ENCODE results near the gene PCDHA11.
"Not testable (repeated sequence)": the region's sequence is repeated elsewhere in the genome, so short reads cannot be mapped to it uniquely, and the experiment has no call there.

Gene PCDHA11

DNA sequence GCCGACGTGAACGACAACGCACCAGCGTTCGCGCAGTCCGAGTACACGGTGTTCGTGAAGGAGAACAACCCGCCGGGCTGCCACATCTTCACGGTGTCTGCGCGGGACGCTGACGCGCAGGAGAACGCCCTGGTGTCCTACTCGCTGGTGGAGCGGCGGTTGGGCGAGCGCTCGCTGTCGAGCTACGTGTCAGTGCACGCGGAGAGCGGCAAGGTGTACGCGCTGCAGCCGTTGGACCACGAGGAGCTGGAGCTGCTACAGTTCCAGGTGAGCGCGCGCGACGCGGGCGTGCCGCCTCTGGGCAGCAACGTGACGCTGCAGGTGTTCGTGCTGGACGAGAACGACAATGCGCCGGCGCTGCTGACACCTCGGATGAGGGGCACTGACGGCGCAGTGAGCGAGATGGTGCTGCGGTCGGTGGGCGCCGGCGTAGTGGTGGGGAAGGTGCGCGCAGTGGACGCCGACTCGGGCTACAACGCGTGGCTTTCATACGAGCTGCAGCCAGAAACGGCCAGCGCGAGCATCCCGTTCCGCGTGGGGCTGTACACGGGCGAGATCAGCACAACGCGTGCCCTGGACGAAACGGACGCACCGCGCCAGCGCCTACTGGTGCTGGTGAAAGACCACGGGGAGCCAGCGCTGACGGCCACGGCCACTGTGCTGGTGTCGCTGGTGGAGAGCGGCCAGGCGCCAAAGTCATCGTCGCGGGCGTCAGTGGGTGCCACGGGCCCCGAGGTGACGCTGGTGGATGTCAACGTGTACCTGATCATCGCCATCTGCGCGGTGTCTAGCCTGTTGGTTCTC is 18.7 kb upstream of the PCDHA11 start:
- DNase-seq: not testable (repeated sequence)

DNA sequence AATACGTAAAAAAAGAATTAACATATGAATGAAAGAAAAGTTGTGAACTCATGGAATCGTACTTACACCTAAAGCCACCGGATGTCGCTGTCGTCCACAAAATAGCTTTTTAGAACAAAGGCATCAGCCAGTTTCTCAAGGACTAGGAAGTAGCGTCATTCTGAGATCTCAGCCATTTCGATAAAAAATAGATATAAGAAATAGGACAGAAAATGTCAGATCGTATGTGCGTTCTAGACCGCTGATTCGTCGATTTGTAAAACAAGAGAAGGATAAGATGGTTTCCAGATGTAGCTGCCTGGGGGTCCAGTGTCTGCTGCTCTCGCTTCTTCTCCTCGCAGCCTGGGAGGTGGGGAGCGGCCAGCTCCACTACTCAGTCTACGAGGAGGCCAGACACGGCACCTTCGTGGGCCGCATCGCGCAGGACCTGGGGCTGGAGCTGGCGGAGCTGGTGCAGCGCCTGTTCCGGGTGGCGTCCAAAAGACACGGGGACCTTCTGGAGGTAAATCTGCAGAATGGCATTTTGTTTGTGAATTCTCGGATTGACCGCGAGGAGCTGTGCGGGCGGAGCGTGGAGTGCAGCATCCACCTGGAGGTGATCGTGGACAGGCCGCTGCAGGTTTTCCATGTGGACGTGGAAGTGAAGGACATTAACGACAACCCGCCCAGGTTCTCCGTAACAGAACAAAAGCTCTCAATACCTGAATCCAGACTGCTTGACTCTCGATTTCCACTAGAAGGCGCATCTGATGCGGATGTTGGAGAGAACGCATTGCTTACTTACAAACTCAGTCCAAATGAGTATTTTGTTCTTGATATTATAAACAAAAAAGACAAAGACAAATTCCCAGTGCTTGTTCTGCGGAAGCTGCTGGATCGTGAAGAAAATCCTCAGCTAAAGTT is 12.7 kb upstream of the PCDHA11 start, which contains the start of gene PCDHA10:
TSS of gene PCDHA10 (plus strand) at position 126 of the 903 bp plus-strand sequence. CDS start at position 278, 152 bp downstream.
- no peak for DNase-seq

DNA sequence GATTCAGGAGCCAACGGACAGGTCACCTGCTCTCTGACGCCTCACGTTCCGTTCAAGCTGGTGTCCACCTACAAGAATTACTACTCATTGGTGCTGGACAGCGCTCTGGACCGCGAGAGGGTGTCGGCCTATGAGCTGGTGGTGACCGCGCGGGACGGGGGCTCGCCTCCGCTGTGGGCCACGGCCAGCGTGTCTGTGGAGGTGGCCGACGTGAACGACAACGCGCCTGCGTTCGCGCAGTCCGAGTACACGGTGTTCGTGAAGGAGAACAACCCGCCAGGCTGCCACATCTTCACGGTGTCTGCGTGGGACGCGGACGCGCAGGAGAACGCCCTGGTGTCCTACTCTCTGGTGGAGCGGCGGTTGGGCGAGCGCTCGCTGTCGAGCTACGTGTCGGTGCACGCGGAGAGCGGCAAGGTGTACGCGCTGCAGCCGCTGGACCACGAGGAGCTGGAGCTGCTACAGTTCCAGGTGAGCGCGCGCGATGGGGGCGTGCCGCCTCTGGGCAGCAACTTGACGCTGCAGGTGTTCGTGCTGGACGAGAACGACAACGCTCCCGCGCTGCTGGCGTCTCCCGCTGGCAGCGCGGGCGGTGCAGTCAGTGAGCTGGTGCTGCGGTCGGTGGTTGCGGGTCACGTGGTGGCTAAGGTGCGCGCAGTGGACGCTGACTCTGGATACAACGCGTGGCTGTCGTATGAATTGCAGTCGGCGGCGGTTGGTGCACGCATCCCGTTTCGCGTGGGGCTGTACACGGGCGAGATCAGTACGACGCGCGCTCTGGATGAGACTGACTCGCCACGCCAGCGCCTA is 11.4 kb upstream of the PCDHA11 start:
- no peak for DNase-seq

DNA sequence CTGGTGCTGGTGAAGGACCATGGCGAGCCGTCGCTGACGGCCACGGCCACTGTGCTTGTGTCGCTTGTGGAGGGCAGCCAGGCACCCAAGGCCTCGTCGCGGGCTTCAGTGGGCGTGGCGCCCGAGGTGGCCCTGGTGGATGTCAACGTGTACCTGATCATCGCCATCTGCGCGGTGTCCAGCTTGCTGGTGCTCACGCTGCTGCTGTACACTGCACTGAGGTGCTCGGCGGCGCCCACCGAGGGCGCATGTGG is 10.8 kb upstream of the PCDHA11 start:
- DNase-seq: no peak

DNA sequence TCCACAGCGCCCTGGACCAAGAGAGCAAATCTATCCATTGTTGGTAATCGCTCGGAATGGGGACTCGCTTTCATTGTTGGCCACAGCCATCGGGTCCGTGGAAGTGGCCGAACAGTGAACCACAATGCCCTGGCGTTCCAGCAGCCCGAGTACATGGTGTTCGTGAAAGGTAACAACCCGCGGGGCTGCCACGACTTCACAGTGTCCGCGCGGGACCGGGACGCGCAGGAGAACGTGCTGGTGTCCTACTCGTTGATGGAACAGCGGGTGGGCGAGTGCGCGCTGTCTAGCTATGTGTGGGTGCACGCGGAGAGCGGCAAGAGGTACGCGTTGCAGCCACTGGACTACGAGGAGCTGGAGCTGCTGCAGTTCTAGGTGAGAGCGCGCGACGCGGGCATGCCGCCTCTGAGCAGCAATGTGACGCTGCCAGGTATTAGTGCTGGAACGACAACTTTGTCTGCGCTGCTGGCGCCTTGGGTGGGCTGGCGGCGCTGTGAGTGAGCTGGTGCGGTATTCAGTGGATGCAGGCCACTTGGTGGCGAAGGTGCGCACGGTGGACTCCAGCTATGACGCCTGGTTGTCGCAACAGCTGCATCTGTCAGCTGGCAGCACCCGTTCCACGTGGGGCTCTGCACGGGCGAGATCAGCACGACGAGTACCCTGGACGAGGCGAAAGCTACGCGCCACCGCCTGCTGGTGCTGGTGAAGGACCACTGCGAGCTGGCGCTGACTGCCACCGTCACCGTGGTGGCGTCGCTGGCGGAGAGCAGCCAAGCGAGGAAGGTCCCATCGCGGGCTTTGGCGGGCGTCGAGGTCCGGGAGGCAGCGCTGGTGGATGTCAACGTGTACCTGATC is 6.1 kb upstream of the PCDHA11 start:
- DNase-seq: no peak

DNA sequence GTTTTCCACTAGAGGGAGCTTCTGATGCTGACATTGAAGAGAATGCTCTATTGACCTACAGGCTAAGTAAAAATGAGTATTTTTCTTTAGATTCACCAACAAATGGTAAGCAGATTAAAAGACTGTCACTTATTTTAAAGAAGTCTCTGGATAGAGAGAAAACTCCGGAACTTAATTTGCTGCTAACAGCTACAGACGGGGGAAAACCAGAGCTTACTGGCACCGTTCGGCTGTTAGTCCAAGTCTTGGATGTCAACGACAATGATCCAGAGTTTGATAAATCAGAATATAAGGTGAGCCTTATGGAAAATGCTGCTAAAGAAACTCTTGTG is 764 bp downstream of the PCDHA11 start:
- no peak for DNase-seq

DNA sequence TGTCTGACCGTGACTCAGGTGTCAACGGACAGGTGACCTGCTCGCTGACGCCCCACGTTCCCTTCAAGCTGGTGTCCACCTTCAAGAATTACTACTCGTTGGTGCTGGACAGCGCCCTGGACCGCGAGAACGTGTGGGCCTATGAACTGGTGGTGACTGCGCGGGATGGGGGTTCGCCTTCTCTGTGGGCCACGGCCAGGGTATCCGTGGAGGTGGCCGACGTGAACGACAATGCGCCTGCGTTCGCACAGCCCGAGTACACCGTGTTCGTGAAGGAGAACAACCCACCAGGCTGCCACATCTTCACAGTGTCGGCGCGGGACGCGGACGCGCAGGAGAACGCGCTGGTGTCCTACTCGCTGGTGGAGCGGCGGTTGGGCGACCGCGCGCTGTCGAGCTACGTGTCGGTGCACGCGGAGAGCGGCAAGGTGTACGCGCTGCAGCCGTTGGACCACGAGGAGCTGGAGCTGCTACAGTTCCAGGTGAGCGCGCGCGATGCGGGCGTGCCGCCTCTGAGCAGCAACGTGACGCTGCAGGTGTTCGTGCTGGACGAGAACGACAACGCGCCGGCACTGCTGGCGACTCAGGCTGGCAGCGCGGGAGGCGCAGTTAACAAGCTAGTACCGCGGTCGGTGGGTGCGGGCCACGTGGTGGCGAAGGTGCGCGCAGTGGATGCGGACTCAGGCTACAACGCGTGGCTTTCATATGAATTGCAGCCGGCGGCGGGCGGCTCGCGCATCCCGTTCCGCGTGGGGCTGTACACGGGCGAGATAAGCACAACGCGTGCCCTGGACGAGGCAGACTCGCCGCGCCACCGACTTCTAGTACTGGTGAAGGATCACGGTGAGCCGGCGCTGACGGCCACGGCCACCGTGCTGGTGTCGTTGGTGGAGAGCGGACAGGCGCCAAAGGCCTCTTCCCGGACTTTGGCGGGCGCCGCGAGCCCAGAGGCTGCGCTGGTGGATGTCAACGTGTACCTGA is 1.8 kb downstream of the PCDHA11 start:
- DNase-seq: no peak

DNA sequence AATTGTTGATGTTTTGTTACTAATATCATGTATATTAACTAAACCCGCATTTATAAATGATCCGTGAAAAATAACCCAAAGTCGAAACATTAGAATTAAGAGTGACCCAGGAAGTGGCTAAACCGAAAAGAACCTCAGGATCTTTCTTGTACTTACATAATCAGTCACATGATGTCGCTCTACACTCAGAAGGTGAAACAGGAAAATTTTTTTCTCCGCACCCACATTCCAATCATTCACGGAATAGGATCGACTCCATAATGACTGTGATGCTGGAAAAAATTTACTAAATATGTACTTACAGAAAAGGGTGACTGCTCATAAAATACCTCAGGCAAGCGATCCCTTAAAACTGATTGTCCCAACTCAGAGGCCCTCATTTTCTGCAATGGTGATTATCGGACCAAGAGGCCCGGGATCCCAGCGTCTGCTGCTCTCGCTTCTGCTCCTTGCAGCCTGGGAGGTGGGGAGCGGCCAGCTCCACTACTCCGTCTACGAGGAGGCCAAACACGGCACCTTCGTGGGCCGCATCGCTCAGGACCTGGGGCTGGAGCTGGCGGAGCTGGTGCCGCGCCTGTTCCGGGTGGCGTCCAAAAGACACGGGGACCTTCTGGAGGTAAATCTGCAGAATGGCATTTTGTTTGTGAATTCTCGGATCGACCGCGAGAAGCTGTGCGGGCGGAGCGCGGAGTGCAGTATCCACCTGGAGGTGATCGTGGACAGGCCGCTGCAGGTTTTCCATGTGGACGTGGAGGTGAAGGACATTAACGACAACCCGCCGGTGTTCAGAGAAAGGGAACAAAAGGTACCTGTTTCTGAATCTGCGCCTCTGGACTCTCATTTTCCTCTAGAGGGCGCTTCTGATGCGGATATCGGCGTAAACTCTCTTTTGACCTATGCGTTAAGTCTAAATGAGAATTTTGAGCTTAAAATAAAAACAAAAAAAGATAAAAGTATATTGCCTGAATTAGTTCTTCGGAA is 6.6 kb downstream of the PCDHA11 start, which contains the start of gene PCDHA12:
TSS of gene PCDHA12 (plus strand) at position 224 of the 981 bp plus-strand sequence. CDS start at position 389, 165 bp downstream.
- no peak for DNase-seq

DNA sequence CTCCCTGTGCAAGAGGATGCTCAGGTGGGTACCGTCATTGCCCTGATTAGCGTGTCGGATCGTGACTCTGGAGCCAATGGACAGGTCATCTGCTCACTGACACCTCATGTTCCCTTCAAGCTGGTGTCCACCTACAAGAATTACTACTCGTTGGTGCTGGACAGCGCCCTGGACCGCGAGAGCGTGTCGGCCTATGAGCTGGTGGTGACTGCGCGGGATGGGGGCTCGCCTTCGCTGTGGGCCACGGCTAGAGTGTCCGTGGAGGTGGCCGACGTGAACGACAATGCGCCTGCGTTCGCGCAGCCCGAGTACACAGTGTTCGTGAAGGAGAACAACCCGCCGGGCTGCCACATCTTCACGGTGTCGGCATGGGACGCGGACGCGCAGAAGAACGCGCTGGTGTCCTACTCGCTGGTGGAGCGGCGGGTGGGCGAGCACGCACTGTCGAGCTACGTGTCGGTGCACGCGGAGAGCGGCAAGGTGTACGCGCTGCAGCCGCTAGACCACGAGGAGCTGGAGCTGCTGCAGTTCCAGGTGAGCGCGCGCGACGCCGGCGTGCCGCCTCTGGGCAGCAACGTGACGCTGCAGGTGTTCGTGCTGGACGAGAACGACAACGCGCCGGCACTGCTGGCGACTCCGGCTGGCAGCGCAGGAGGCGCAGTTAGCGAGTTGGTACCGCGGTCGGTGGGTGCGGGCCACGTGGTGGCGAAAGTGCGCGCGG is 7.9 kb downstream of the PCDHA11 start:
- not testable (repeated sequence) for DNase-seq

DNA sequence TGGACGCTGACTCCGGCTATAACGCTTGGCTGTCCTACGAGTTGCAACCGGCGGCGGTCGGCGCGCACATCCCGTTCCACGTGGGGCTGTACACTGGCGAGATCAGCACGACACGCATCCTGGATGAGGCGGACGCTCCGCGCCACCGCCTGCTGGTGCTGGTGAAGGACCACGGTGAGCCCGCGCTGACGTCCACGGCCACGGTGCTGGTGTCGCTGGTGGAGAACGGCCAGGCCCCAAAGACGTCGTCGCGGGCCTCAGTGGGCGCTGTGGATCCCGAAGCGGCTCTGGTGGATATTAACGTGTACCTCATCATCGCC is 8.5 kb downstream of the PCDHA11 start:
- DNase-seq: no peak

DNA sequence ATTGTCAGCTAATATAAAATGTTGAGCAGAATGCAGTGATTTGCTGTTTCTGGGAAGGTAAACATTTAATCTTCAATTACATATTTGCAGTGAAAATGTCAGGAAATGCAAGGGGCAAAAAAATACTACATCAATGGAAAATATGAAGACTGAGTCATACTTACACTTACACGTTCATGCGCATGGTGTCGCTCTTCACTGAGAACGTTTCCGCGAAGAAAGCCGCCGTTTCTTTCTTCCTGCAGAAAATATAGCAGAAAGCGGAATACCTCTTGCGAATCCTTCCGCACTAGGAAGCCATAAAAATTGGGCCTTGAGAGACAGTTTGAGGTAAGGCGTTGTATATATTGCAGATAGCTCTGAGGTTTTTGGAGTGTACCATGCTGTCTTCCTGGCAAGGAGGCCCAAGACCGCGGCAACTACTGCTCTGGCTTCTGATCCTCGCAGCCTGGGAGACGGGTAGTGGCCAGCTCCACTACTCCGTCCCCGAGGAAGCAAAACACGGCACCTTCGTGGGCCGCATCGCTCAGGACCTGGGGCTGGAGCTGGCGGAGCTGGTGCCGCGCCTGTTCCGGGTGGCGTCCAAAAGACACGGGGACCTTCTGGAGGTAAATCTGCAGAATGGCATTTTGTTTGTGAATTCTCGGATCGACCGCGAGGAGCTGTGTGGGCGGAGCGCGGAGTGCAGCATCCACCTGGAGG is 13.3 kb downstream of the PCDHA11 start, which contains the start of gene PCDHA13:
TSS of gene PCDHA13 (plus strand) at position 236 of the 702 bp plus-strand sequence. CDS start at position 381, 145 bp downstream.
- DNase-seq: no peak

DNA sequence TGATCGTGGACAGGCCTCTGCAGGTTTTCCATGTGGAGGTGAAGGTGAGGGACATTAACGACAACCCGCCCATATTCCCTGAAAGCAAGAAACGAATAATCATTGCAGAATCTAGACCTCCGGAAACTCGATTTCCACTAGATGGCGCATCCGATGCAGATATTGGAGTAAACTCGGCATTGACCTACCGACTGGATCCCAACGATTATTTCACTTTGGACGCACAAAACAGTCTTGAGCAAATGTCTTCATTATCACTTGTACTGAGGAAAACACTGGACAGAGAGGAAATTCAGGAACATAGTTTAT is 13.8 kb downstream of the PCDHA11 start:
- no peak for DNase-seq

DNA sequence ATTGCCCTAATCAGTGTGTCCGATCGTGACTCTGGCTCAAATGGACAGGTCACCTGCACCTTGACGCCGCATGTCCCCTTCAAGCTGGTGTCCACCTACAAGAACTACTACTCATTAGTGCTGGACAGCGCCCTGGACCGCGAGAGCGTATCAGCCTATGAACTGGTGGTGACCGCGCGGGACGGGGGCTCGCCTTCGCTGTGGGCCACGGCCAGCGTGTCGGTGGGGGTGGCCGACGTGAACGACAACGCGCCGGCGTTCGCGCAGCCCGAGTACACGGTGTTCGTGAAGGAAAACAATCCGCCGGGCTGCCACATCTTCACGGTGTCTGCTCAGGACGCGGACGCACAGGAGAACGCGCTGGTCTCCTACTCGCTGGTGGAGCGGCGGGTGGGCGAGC is 14.6 kb downstream of the PCDHA11 start:
- DNase-seq: no peak

DNA sequence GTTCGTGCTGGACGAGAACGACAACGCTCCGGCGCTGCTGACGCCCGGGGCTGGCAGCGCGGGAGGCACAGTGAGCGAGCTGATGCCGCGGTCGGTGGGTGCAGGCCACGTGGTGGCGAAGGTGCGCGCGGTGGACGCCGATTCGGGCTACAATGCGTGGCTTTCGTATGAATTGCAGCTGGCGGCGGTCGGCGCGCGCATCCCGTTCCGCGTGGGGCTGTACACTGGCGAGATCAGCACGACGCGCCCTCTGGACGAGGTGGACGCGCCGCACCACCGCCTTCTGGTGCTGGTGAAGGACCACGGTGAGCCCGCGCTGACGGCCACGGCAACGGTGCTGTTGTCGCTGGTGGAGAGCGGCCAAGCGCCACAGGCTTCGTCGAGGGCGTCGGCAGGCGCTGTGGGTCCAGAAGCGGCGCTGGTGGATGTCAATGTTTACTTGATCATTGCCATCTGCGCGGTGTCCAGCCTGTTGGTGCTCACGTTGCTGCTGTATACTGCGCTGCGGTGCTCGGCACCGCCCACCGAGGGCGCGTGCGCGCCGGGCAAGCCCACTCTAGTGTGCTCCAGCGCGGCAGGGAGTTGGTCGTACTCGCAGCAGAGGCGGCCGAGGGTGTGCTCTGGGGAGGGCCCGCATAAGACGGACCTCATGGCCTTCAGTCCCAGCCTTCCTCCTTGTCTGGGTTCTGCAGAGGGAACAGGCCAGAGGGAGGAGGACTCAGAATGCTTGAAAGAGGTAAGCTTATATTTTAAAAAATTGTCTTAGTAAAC is 15.4 kb downstream of the PCDHA11 start:
- DNase-seq: no peak

DNA sequence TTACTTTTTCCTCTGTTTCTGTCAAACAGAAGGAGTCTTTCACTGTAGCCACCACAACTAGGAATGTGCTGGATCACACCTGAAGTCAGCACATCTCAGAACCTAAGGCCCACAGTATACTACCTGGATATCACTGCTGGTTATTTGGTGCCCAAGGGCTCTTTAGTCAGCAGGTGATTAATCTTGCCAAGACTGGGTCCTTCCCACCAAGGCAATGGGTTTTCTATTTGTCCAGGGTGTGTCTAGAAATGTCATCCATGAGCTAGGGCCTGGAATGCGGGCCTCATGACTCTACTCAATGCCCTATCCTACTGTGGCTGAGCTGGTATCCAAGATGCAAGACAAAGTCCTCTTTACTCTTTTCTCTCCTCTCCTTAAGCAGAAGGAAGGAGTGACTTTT is 47.6 kb downstream of the PCDHA11 start:
- DNase-seq: no peak
